ENCODE results near the gene JPH2.

GRCh38 chr20:44087051-44087856, 99.7 kb downstream of the JPH2 start:
- TF ChIP-seq CTCF (IDR thresholded peaks at IDR 0.05) (no peak), ZFX (IDR thresholded peaks at IDR 0.05; ENCODE audit: borderline replicate concordance) (no peak)

Measured in 22Rv1 (cell line).